B cell (primary cell): ENCODE data around the gene FBXO42.

ENCODE experiments used
- EZH2 ChIP-seq: IDR thresholded peaks from 2 replicates; pipeline ENCODE4 v1.6.1; 2012; ENCODE audit warnings: borderline replicate concordance, low read depth, mild to moderate bottlenecking, moderate library complexity, low read length; ENCODE audit not compliant: insufficient read depth, poor library complexity, severe bottlenecking
- TF ChIP-seq, protein P1 (sequence below): fragments of 200-600 bp; IDR thresholded peaks from one replicate; pipeline ENCODE4 v1.8.0; 2022; ENCODE audit warnings: antibody characterized with exemption, mild to moderate bottlenecking

DNA sequence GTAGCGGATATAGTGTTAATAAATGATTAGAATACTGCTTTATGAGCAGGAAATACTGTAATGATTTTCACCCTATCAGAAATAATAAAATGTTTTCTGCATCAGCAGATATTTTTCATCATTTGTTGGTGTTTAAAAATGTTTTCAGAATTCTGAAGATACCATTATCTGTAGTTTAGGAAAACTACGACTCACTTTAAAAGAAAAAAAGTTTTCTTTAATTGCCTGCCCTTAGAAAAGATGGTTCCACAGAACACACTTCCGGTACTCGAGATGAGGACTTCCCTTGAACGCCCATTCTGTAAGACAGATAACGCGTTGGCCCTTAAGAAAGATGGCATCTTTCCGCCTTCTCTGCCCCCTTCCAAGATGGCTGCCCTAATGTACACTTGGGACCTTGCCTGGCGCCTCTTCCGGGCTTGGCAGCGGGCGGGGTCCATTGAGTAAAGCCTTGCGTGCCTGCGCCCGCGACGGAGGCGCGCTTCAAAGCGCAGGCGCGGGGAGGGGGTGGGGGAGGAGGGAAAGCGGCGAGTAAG is 14.5 kb upstream of the FBXO42 start, which contains the start of gene SZRD1:
- TF ChIP-seq, protein P1, sequence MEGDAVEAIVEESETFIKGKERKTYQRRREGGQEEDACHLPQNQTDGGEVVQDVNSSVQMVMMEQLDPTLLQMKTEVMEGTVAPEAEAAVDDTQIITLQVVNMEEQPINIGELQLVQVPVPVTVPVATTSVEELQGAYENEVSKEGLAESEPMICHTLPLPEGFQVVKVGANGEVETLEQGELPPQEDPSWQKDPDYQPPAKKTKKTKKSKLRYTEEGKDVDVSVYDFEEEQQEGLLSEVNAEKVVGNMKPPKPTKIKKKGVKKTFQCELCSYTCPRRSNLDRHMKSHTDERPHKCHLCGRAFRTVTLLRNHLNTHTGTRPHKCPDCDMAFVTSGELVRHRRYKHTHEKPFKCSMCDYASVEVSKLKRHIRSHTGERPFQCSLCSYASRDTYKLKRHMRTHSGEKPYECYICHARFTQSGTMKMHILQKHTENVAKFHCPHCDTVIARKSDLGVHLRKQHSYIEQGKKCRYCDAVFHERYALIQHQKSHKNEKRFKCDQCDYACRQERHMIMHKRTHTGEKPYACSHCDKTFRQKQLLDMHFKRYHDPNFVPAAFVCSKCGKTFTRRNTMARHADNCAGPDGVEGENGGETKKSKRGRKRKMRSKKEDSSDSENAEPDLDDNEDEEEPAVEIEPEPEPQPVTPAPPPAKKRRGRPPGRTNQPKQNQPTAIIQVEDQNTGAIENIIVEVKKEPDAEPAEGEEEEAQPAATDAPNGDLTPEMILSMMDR, result no peak
- TF ChIP-seq EZH2, result no peak
